Liver (tissue), 9 donors: ENCODE data around the gene DSCAML1. TPM values are rescaled to one million over a fixed set of nuclear protein-coding genes. Genes with fewer than 3 reads are reported as not detected.

Experiments
- DNase-seq: peaks from one replicate; pipeline ENCODE4 v3.0.0-alpha.2; 2017; ENCODE audit warnings: low spot score
- H3K27ac ChIP-seq, 2 donors: one replicate each; pipeline ENCODE4 v1.7.0; 2013; ENCODE audit warnings: inconsistent platforms in 2 of 2, low read length in 2 of 2, control low read depth in 1 of 2, low read depth in 1 of 2, mild to moderate bottlenecking in 1 of 2
- H3K27me3 ChIP-seq, 4 donors: one replicate each; pipeline versions ENCODE4 v1.6.1 to v1.7.0; 2013; ENCODE audit warnings: low read length in 3 of 4, inconsistent platforms in 1 of 4, mild to moderate bottlenecking in 1 of 4, moderate library complexity in 1 of 4; ENCODE audit not compliant: control insufficient read depth in 4 of 4, insufficient read depth in 4 of 4
- H3K36me3 ChIP-seq, 4 donors: one replicate each; pipeline versions ENCODE4 v1.6.1 to v1.7.0; 2013; ENCODE audit warnings: low read length in 3 of 4, mild to moderate bottlenecking in 3 of 4, low read depth in 1 of 4, moderate library complexity in 1 of 4; ENCODE audit not compliant: control insufficient read depth in 4 of 4, insufficient read depth in 3 of 4
- H3K4me1 ChIP-seq, 4 donors: one replicate each; pipeline versions ENCODE4 v1.6.1 to v1.7.0; 2013; ENCODE audit warnings: low read length in 3 of 4, mild to moderate bottlenecking in 3 of 4, moderate library complexity in 1 of 4; ENCODE audit not compliant: control insufficient read depth in 4 of 4, insufficient read depth in 4 of 4
- H3K4me3 ChIP-seq, 3 donors: one replicate each; pipeline versions ENCODE4 v1.6.1 to v1.7.0; 2013; ENCODE audit warnings: low read length in 3 of 3, control low read depth in 1 of 3, low read depth in 1 of 3, mild to moderate bottlenecking in 1 of 3
- H3K9ac ChIP-seq, 2 donors: one replicate each; pipeline ENCODE4 v1.7.0; 2013; ENCODE audit warnings: low read length in 2 of 2, mild to moderate bottlenecking in 2 of 2, moderate library complexity in 2 of 2, control low read depth in 1 of 2, low read depth in 1 of 2
- H3K9me3 ChIP-seq, 4 donors: one replicate each; pipeline versions ENCODE4 v1.6.1 to v1.7.0; 2013; ENCODE audit warnings: low read length in 3 of 4; ENCODE audit not compliant: control insufficient read depth in 4 of 4
- EGR1 ChIP-seq, 2 donors: IDR thresholded peaks; 2 replicates each; pipeline ENCODE4 v1.6.1; 2016 to 2018; ENCODE audit warnings: antibody characterized with exemption in 2 of 2, low read depth in 2 of 2
- FOXA1 ChIP-seq: IDR thresholded peaks from 2 replicates; pipeline ENCODE4 v1.6.1; 2016; ENCODE audit warnings: antibody characterized with exemption
- FOXA2 ChIP-seq: IDR thresholded peaks from 2 replicates; pipeline ENCODE4 v1.6.1; 2016; ENCODE audit warnings: antibody characterized with exemption
- GABPA ChIP-seq, 2 donors: IDR thresholded peaks in 1 of 2; conservative IDR thresholded peaks in 1 of 2; 2 replicates each; pipeline ENCODE4 v1.6.1; 2016; ENCODE audit warnings: antibody characterized with exemption in 2 of 2, mild to moderate bottlenecking in 1 of 2, moderate library complexity in 1 of 2
- HNF4A ChIP-seq, 2 donors: conservative IDR thresholded peaks; 2 replicates each; pipeline ENCODE4 v1.6.1; 2016; ENCODE audit warnings: antibody characterized with exemption in 2 of 2, mild to moderate bottlenecking in 2 of 2
- HNF4G ChIP-seq: IDR thresholded peaks from 2 replicates; pipeline ENCODE4 v1.6.1; 2016; ENCODE audit warnings: antibody characterized with exemption
- JUND ChIP-seq, 2 donors: IDR thresholded peaks; 2 replicates each; pipeline ENCODE4 v1.6.1; 2016; ENCODE audit warnings: antibody characterized with exemption in 2 of 2
- NR2F2 ChIP-seq: IDR thresholded peaks from 2 replicates; pipeline ENCODE4 v1.6.1; 2016; ENCODE audit warnings: antibody characterized with exemption
- RAD21 ChIP-seq, 2 donors: IDR thresholded peaks; 2 replicates each; pipeline ENCODE4 v1.6.1; 2016; ENCODE audit warnings: antibody characterized with exemption in 2 of 2, mild to moderate bottlenecking in 2 of 2
- RXRA ChIP-seq, 2 donors: IDR thresholded peaks; 2 replicates each; pipeline ENCODE4 v1.6.1; 2017 to 2018; ENCODE audit warnings: antibody characterized with exemption in 2 of 2, mild to moderate bottlenecking in 1 of 2
- SP1 ChIP-seq: IDR thresholded peaks from 2 replicates; pipeline ENCODE4 v1.6.1; 2018; ENCODE audit warnings: antibody characterized with exemption, mild to moderate bottlenecking
- TAF1 ChIP-seq: conservative IDR thresholded peaks from 2 replicates; pipeline ENCODE4 v1.6.1; 2016; ENCODE audit warnings: antibody characterized with exemption, mild to moderate bottlenecking
- YY1 ChIP-seq: IDR thresholded peaks from 2 replicates; pipeline ENCODE4 v1.6.1; 2016; ENCODE audit warnings: antibody characterized with exemption, mild to moderate bottlenecking
- WGBS: extraction: QIAGEN DNeasy Blood & Tissue Kit; methylation state at CpG from one replicate; pipeline ENCODE4 v1.1.7; 2013; 5-methylcytosine and 5-hydroxymethylcytosine counted together
- polyA plus RNA-seq, 2 donors: library from polyadenylated mRNA; stranded (reverse) in 1 of 2; unstranded in 1 of 2; fragments of 200-250 nt in 1 of 2; fragments of >200 nt in 1 of 2; fragmentation: Nextera tagmentation in 1 of 2; extraction: Ambion mirVana in 1 of 2; gene quantifications; one replicate each; pipeline versions ENCODE4 v1.2.1 to v1.2.3, GENCODE V29; 2013 to 2015
- total RNA-seq, 2 donors: library from RNA; depleted of rRNA; stranded (reverse); fragments of >200 nt; gene quantifications; one replicate each; pipeline ENCODE4 v1.2.3, GENCODE V29; 2014
- TF ChIP-seq, protein P1 (sequence below): IDR thresholded peaks from 2 replicates; pipeline ENCODE4 v1.6.1; 2016; ENCODE audit warnings: antibody characterized with exemption, mild to moderate bottlenecking
- TF ChIP-seq, protein P2 (sequence below): fragments of 150-350 bp; IDR thresholded peaks from 2 replicates; pipeline ENCODE4 v1.5.1; 2017; ENCODE audit warnings: improper control_type of control experiment, low read depth, low read length; ENCODE audit not compliant: missing input control
- TF ChIP-seq, protein P3 (sequence below): IDR thresholded peaks from 2 replicates; pipeline ENCODE4 v1.6.1; 2016; ENCODE audit warnings: antibody characterized with exemption
- TF ChIP-seq, protein P4 (sequence below): IDR thresholded peaks from 2 replicates; pipeline ENCODE4 v1.6.1; 2016; ENCODE audit warnings: antibody characterized with exemption
- donor health status: healthy.
- donor health status: healthy.
- donor health status: healthy.
- donor health status: healthy.
- donor health status: healthy.

DSCAML1 gene
- total and polyA plus RNA-seq, 4 donors: 0.07 to 0.42 (median 0.20) TPM

DNA sequence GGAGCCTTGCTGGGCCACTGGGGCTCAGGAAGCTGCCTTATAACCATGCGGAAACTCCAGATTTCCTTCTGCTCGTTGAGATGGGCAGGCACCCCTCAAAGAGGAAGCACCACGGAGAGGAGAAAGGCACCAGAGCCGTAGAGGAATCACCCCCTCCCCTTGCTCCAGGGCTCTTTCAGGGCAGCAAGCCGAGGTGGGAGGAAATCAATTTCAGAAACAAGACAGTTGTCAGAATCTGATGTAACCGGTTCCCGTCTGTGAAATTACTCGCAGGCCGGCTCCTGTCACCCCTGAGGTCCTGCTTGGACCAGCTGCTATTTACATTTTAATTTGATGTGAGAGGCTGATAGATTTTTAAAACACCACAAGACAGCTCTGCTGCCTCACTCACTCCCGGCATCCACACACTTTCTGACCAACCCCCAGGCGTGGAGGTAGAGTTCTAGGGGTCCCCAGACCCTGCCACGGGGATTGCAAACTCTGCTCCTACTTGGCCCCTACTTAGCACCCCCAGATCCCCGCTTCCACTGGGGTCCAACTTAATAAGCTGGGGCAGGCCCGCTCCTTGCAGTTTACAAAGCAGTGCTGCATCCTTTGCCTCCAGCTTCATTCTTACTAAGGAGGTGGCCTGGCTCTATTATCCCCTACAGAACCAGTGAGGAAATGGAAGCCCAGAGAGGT is 306.9 kb downstream of the DSCAML1 start:
- Histone ChIP-seq H3K27ac (no peak overlapping the region), H3K9me3 (no peaks in the 10 kb centered on the region), H3K27me3 (no peaks in the 10 kb centered on the region), H3K4me1 (no peaks in the 10 kb centered on the region), H3K9ac (no peak overlapping the region), H3K36me3 (no peaks in the 10 kb centered on the region), H3K4me3 (no peak overlapping the region)
- DNase-seq: no peak
- 60% methylated on average over 14 of the region's 14 CpGs for WGBS
- TF ChIP-seq GABPA (IDR thresholded peaks at IDR 0.05 in 1 of 2, conservative IDR thresholded peaks at IDR 0.05 in 1 of 2) (no peak), YY1 (no peak), RXRA (IDR thresholded peaks at IDR 0.05) (no peak), TAF1 (no peak), SP1 (no peak), NR2F2 (no peak), EGR1 (IDR thresholded peaks at IDR 0.05; ENCODE audit: low read depth in 2 of 2) (no peak), JUND (IDR thresholded peaks at IDR 0.05) (no peak), FOXA2 (no peak), FOXA1 (no peak)
- TF ChIP-seq, protein P1, sequence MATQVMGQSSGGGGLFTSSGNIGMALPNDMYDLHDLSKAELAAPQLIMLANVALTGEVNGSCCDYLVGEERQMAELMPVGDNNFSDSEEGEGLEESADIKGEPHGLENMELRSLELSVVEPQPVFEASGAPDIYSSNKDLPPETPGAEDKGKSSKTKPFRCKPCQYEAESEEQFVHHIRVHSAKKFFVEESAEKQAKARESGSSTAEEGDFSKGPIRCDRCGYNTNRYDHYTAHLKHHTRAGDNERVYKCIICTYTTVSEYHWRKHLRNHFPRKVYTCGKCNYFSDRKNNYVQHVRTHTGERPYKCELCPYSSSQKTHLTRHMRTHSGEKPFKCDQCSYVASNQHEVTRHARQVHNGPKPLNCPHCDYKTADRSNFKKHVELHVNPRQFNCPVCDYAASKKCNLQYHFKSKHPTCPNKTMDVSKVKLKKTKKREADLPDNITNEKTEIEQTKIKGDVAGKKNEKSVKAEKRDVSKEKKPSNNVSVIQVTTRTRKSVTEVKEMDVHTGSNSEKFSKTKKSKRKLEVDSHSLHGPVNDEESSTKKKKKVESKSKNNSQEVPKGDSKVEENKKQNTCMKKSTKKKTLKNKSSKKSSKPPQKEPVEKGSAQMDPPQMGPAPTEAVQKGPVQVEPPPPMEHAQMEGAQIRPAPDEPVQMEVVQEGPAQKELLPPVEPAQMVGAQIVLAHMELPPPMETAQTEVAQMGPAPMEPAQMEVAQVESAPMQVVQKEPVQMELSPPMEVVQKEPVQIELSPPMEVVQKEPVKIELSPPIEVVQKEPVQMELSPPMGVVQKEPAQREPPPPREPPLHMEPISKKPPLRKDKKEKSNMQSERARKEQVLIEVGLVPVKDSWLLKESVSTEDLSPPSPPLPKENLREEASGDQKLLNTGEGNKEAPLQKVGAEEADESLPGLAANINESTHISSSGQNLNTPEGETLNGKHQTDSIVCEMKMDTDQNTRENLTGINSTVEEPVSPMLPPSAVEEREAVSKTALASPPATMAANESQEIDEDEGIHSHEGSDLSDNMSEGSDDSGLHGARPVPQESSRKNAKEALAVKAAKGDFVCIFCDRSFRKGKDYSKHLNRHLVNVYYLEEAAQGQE: no peak
- TF ChIP-seq, protein P2, sequence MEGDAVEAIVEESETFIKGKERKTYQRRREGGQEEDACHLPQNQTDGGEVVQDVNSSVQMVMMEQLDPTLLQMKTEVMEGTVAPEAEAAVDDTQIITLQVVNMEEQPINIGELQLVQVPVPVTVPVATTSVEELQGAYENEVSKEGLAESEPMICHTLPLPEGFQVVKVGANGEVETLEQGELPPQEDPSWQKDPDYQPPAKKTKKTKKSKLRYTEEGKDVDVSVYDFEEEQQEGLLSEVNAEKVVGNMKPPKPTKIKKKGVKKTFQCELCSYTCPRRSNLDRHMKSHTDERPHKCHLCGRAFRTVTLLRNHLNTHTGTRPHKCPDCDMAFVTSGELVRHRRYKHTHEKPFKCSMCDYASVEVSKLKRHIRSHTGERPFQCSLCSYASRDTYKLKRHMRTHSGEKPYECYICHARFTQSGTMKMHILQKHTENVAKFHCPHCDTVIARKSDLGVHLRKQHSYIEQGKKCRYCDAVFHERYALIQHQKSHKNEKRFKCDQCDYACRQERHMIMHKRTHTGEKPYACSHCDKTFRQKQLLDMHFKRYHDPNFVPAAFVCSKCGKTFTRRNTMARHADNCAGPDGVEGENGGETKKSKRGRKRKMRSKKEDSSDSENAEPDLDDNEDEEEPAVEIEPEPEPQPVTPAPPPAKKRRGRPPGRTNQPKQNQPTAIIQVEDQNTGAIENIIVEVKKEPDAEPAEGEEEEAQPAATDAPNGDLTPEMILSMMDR: no peak
- TF ChIP-seq, protein P3, sequence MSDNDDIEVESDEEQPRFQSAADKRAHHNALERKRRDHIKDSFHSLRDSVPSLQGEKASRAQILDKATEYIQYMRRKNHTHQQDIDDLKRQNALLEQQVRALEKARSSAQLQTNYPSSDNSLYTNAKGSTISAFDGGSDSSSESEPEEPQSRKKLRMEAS: no peak

DNA sequence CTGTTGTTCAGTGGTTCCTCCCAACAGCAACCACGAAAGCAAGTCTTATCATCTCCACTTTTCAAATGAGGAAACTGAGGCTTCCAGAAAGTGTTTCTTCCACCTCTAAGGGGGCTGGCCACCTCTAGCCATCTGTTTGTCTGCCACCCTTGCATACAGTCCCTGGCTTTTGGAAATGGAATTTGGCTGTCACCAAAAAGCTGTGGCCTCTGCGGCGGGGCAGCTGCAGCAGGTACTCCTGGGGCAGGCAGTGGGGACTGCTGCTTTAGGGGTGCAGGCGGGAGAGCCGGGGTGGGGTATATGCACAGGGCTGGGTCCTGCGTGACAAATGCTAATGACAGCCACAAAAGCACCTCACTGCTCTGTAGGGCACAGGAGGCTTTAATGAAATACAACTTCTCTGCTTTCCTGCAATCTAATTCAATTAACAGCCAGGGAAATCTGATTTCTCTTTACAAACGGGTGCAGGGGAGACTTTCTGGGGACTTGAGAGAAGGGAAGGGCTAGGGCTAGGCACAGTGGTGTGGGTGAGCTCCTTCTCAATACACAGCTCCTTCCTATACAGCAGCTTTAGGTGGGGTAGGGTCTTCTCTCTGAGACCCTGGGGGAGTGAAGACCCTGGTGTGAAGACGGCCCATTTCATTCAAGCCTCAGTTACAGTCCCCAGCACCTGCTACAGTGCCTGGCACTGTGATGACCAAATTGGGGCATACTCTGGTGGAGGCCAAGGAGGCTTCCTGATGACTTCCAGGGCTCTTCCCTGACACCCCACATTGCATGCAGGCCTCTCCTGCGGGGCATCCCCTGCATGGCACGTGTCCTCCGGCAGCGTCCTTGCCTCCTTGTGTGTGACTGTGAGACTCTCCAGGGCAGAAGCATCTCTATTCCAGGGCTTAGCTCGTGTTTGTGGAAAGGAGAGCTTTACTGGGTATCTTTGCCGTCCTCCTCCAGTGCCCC is 307.7 kb downstream of the DSCAML1 start:
- Histone ChIP-seq H3K4me1 (no peaks in the 10 kb centered on the region), H3K4me3 (no peak overlapping the region), H3K36me3 (no peaks in the 10 kb centered on the region), H3K9me3 (no peaks in the 10 kb centered on the region), H3K27me3 (no peaks in the 10 kb centered on the region), H3K27ac (no peak overlapping the region), H3K9ac (no peak overlapping the region)
- WGBS: 84% methylated on average over 14 of the region's 14 CpGs
- DNase-seq: no peak
- TF ChIP-seq, protein P1: no peak
- TF ChIP-seq TAF1: no peak
- no peak for TF ChIP-seq HNF4A (conservative IDR thresholded peaks at IDR 0.05)
- TF ChIP-seq, protein P2: no peak
- TF ChIP-seq HNF4G: no peak
- no peak for TF ChIP-seq FOXA2
- TF ChIP-seq, protein P3: no peak
- no peak for TF ChIP-seq RAD21 (IDR thresholded peaks at IDR 0.05)
- no peak for TF ChIP-seq JUND (IDR thresholded peaks at IDR 0.05)
- no peak for TF ChIP-seq YY1
- TF ChIP-seq, protein P4, sequence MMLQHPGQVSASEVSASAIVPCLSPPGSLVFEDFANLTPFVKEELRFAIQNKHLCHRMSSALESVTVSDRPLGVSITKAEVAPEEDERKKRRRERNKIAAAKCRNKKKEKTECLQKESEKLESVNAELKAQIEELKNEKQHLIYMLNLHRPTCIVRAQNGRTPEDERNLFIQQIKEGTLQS: no peak
- no peak for TF ChIP-seq GABPA (IDR thresholded peaks at IDR 0.05 in 1 of 2, conservative IDR thresholded peaks at IDR 0.05 in 1 of 2)
- TF ChIP-seq FOXA1: no peak
